GM10847 (cell line): ENCODE measurements around the gene SCN3B.

Experiments used
- POLR2A ChIP-seq: IDR thresholded peaks from 2 replicates; pipeline ENCODE4 v1.6.1; 2011; ENCODE audit not compliant: insufficient read length; ENCODE audit errors: extremely low read depth

The SCN3B gene

DNA sequence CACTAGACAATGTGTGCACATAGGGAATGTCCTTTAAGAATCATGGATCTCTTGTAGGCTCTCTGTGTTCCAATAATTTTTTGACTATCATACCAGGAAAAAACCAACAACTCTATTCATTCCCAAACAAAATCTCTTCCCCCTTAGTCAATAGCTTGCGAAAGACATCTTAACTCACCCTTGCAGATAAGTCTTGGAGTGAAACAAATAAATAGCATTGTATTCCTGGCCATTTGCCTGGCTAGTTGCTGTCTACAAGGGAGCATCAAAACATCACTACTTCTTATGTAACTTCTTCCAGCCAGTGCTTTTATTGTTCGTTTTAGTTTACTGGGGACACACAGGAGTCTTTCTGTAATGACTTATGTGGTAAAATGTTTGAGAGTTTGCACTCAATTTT lies 29.4 kb downstream of the SCN3B start:
- TF ChIP-seq POLR2A, result no peak

DNA sequence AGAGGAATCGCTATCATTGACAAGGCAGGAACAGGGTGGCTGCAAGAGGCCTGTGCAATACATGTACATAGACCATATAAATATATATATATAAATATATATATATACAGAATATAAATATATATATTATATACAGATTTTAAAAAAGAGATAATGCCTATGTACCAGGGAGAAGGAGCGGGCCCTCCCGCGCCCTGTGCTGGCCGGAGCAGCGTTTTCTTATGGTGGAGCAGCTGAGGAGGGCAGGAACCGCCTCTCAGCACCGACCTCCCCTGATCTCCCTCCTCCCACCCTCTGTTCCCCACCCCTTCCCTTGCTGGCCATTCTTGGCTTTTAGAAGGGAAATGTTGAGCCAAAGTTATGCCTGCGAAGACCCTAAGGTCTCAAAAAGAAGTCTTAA lies 31.8 kb downstream of the SCN3B start:
- no peak for TF ChIP-seq POLR2A

GRCh38 chr11:123616505-123617198 lies 37.8 kb downstream of the SCN3B start:
- TF ChIP-seq POLR2A, result no peak

DNA sequence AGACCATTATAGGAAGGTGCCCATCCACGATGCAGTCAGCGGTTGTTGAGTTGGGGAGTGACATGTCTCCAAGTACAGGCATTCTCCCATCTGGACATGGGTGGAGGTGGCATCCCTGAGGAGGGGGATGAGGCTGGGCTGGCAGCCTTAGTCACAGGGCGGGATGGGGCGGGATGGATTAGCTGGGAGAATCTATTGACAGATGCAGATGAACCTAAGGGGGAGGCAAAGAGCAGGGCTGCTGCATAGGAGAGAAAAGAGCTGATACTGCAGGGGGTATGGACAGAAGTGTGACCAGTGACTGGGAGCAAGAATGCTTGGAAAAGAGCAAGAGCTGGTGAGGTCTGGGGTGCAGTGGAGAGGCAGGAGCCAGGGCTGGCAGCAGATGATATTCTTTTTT lies 42.7 kb downstream of the SCN3B start:
- no peak for TF ChIP-seq POLR2A

- TF ChIP-seq POLR2A, result no peak
Measured at GRCh38 chr11:123608945-123609344, 45.5 kb downstream of the SCN3B start.

- no peak for TF ChIP-seq POLR2A
Measured at GRCh38 chr11:123608371-123608770, 46.1 kb downstream of the SCN3B start.

DNA sequence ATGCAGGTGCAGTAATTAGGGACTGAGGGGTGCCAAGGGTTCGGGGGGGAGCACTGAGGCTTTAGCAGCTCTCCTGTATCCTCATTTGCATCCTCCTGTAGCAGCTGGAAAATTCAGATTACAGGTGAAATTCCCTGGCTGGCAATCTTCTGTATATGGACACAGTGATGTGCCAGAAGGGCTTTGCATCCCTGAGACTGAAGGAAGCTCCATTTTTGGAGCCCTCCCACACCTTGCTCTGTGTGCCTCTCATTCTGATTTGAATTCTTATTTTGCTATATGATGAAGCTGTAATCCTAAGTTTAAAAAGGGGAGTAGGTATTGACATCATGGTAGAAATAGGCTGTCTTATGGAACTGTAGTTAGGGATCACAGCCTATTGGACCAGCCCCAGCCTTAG lies 46.6 kb downstream of the SCN3B start:
- no peak for TF ChIP-seq POLR2A

DNA sequence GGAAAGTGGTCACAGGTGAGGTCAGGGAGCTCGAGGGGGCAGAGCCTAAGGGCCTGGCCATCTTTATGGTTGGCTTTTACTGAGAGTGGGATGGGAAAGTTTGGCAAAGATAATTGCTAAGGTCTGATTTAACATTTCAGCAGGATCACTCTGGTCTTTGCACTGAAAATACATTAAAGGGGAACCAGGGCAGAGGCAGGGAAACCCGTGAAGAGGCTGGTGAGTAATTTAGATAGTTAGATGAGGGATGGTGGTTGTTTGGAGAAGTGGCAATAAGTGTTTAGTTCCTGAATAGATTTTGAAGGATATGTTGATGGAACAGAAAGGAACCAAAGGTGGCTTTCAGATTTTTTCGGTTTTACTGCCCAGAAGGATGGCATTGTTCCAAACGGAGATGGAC lies 50.8 kb downstream of the SCN3B start:
- TF ChIP-seq POLR2A, result no peak

DNA sequence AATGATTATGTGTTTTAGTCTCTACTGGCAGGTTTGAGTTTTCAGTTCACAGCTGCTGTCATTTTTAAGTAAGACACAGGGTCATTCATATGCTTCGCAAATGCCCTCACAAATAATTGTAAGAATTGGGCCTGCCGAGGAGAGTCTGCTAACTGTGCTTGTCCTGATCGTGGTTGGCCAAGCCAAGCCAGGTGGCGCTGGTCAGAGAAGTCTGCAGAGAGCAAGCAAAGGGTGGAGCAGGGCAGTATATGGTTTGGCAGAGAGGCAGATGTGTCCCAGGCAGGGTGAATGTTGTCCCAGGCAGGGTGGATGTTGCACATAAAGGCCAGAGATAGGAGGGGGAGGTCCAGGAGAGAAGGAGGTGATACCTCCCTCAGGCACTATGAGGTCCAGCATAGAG lies 52.7 kb downstream of the SCN3B start:
- TF ChIP-seq POLR2A, result no peak

GRCh38 chr11:123601136-123601535 lies 53.3 kb downstream of the SCN3B start:
- TF ChIP-seq POLR2A, result no peak

GRCh38 chr11:123597859-123598258 lies 56.6 kb downstream of the SCN3B start:
- TF ChIP-seq POLR2A, result no peak

DNA sequence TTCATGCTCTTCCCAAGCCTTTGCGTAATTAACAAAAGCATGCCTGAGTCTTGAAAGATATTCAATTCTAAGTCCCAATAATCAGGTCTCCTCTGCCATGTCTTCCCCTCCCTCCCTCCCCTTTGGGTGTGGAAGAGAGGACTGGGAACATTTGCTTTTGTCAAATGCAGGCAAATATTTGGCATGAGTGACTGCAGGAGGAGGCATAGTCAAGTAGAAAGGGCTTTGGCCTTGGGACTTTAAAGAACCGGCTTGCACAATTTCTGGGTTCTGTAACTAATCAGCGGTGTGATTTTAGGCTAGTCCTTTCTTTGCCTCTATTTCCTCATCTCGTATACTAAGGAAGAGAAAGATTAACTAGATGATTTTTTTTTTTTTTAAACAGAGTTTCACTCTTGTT lies 59.5 kb downstream of the SCN3B start:
- no peak for TF ChIP-seq POLR2A

DNA sequence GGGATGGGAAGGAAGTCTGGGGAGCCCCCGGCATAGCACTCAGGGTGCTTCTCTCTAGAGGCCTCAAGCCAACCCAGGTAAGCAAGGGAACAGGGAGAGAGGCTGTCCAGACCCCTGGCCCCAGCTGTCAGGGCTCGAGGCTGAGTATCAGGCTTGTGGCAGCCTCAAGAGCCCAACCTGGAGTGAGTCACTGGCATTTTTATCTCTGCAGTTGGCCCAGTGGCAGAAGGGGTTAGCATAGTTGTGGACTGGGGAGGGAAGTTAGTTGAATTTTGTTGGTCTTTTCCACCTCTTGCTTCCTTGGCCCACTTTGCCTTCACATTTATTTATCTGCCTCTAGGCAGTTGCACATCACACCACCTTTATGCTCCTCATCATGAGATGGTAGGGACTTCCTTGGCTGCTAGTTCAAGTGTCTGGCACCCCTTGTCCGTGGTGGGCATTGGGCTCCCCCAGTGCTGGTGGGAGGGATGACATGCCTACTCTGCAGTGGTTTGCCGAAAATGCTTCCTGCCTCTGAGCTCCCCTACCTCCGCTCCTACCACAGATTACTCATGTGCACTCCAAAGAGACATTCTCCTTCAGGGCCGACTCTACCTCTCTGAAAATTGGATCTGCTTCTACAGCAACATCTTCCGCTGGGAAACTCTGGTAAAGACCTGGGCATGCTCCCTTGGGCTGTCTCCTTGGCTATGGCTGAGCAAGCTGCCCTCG lies 60.1 kb downstream of the SCN3B start:
- no peak for TF ChIP-seq POLR2A

- TF ChIP-seq POLR2A, result no peak
Measured at GRCh38 chr11:123593570-123593969, 60.9 kb downstream of the SCN3B start.

GRCh38 chr11:123590296-123590912 lies 64.0 kb downstream of the SCN3B start:
- no peak for TF ChIP-seq POLR2A

DNA sequence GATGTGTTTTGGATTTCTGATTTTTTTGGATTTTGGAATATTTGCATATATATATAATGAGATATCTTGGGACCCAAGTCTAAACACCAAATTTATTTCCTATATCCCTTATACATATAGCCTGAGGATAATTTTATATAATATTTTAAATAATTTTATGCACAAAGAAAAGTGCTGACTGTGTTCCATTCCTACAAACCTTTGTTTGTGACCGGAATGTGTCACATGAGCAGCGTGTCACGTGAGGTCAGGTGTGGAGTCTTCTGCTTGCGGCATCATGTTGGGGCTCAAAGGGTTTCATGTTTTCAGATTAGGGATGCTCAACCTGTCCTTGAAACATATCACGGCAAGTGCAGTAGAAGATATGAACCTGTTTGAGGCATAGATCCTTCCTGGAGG lies 65.6 kb downstream of the SCN3B start:
- TF ChIP-seq POLR2A, result no peak
